Ecto neural progenitor cell (in vitro differentiated cells): ENCODE results near the gene ADGRG1.

Experiments used
- DNase-seq: peaks from one replicate; pipeline ENCODE4 v3.0.0-alpha.2; 2018; ENCODE audit warnings: low spot score

The ADGRG1 gene

DNA sequence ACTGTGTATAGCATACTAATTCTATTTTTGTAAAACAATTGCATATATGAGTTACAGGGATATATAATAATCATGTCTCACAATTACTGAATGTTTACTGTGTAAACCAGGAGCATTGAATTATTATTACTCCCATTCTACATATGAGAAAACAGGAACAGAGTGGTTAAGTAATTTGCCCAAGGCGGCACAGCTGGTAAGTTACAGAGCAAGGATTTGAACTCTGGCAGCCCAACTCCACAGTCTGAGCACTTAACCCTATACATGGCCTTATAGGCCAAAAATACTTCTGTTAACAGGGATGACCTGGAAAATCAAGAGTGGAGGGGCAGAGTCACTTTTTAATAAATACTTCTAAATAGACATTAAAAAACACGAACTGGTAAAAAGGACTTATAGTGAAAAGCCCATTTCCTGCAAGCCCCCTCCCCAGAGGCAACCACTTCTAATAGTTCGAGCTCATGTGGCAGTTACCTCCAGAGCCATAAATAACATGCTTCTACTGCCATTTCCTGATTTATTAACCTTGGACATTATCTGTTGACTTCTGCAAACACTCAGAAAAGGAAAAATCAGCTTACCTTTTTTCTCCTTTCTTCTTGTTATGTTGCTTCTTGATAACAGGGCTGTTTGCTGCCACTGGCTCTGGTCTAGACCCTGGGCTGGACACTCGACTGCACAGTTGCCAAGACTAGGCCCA lies 22.1 kb upstream of the ADGRG1 start:
- DNase-seq = peak; percentile 7

GRCh38 chr16:57606847-57607501 lies 21.5 kb upstream of the ADGRG1 start:
- peak; percentile 37 for DNase-seq

DNA sequence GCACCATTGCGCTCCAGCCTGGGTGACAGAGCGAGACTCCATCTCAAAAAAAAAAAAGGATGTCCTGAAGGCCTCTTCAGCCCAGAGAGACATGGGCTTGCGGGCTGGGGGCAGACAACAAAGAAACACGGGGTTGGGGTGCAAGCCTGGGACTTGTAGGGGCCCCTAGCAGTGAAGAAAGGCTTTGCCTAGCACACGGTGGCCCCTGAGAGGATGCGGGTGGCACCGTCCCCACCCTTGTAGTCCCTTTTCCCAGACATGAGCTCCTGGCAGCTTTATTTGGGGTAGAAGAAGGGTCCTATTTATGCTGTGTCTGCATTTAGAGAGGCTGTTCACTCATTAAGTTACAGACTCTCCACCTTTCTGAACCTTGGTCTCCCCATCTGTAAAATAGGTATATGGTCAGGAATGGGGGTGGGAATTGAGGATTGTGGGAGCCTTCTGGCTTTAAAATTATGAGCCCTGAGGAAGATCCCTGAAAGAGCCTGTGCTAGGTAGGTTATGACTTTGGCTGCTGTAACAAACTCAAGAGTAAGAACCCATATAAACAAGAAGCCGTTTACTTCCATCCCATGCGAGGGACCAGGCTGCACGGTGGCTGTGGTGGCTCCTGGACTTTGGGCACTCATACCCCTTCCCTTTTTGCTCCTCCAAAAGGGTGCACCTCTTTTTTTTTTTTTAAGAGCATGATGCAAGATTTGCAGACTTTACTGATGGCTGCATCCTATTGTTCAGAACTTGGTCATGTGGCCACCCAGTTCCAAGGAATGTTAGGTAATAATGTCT lies 20.6 kb upstream of the ADGRG1 start:
- peak; percentile 22 for DNase-seq

GRCh38 chr16:57608462-57609113 lies 19.8 kb upstream of the ADGRG1 start:
- peak; percentile 36 for DNase-seq

- peak; percentile 35 for DNase-seq
Measured at GRCh38 chr16:57609541-57610401, 18.7 kb upstream of the ADGRG1 start.

DNA sequence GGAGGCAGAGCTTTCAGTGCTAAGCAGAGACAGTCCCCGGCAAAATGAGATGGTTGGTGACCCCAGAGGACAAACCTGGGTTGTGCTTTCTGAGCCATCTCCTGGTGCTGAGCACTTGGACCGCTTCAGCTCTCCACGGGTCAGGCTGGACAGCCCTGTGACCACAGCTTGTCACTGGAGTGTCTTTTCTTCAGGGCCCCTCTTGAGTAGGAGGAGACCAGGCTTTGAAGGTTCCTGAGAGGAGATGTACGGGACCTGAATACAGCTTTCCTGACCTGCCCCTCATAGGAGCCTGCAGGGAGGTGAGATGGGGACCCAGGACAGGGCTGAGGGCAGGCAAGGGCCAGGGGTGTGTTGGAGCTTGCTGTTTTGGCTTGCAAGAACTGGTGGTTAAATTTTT lies 17.8 kb upstream of the ADGRG1 start:
- DNase-seq = peak; percentile 33

DNA sequence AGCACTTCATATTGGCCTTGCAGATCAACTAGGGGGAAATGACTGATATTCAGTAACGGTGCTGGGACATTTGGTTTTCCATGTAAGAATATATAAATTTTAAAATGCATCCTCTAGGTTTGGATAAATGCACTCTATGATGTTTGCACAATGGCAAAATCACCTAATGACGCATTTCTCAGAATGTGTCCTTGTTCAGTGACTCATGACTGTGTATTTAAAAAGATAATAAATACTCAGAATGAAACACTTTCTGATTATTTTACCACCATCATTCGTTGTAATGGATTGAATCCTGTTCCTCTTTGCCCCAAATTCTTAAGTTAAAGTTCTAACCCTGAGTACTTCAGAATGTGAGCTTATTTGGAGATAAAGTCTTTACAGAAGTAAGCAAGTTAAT lies 17.2 kb upstream of the ADGRG1 start:
- no peak for DNase-seq

DNA sequence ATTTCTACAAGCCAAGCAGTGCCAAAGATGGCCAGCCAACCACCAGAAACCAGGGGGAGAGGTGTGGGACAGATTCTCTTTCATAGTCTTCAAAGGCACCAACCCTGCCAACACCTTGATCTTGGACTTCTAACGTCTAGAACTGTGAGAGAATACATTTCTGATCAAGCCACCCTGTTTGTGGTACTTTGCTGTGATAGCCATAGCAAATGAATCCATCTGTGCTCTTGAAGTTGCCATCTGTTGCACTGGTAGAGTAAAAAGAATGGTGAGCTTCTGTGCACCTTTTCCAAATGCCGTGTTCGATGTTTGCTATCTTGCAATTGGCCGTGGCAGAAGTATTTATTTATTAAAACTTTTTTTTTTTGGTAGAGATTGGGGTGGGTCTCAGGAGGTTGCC lies 16.7 kb upstream of the ADGRG1 start:
- DNase-seq = no peak

GRCh38 chr16:57612494-57612893 lies 15.9 kb upstream of the ADGRG1 start:
- DNase-seq = peak; percentile 35

GRCh38 chr16:57613514-57613913 lies 14.9 kb upstream of the ADGRG1 start:
- DNase-seq = peak; percentile 16

DNA sequence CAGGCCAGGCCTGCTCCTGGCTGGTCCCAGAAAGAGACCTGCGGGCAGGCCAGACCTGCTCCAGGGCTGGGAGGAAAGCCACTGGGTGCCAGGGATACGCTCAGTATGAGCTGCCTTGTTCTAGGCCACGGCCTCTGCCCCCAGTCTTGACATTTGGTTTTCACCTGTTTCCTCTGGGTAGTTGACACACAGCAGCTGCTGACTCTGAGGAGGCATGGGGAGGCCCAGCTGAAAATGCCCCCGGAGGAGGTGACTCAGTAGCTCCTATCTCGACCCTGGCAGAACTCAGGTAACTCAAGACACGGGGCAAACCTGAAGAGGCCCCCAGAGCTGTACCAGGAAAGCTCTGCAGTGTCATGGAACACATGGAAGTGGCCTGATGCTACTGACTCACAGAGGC lies 13.9 kb upstream of the ADGRG1 start:
- DNase-seq = peak; percentile 29

DNA sequence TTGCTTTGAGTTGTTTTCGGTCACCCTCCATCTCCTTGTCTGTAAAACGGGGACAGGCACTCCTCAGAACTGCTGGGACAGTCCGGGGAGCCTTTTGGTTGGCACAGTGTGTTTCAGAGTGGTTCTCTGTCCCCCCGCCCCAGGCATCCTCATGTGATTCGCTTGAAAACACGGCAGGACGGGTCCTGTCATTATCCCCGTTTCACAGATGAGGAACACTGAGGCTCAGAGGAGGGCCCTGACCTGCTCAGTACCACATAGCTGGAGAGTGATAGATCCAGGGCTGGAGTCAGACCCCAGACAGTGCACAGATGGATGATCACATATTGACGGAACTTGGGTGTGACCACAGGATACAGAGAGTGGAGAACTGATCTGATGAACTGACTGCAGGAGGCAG lies 13.5 kb upstream of the ADGRG1 start:
- DNase-seq = peak; percentile 29

DNA sequence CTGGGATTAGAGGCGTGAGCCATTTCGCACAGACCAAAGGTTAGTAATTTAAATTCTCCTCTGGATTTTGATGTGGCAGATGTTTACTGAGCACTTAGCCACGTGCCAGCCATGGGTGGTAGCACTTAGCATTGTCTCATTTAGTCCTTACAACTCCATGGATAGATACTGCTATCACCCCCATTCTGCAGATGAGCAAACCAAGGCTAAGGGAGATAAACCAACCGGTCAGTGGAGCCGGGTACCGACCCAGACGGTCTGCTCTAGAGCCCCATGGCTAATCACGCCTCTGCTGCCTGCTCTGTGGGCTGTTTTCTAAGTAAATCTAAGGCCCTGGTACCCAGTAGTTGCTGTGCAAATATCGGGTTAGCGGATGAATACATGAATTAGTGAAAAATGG lies 12.6 kb upstream of the ADGRG1 start:
- DNase-seq = peak; percentile 26

GRCh38 chr16:57616241-57616640 lies 12.2 kb upstream of the ADGRG1 start:
- peak; percentile 21 for DNase-seq

DNA sequence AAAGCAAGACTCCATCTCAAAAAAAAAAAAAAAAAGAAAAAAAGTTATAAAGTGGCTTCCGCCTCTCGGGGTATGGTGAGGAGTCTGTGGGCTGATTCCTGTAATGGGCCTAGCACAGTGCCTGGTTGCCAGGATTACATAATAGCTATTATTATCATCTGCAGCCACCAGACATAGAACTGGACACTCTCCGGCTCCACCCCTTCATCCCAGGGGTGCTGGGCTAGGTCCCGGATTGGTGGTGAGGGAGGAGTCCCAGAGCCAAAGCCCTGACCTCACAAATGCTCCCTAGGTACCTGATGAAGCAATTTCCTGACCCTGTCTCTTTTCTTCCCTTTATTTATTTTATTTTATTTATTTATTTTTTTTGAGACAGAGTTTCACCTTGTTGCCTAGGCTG lies 11.6 kb upstream of the ADGRG1 start:
- peak; percentile 16 for DNase-seq

DNA sequence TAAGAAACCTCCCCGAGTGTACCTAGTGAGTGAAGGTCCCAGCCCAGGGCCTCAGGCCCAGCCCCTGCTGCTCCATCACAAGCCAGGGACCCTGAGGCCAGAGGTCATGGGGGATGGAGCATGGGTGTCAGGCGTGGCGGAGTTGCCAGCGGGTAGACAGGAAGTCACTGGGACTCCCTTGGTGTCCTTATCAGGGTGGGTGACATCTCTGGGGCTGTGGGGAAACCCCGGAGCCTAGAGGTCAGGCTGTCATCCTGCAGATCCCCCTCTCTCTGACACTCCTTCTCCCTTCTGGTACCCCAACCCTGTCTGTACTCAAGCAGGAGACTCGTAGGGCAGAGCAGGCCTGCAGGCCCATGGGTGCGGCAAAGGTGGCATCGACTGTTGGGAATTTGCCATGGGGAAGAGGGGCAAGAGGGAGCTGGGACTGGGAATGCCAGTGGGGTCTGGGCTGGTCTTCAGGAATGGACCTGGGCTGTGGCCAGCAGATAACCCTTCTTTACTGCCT lies 10.8 kb upstream of the ADGRG1 start:
- peak; percentile 34 for DNase-seq

- peak; percentile 37 for DNase-seq
Measured at GRCh38 chr16:57618296-57619132, 9.9 kb upstream of the ADGRG1 start.

GRCh38 chr16:57619133-57619605 lies 9.3 kb upstream of the ADGRG1 start:
- DNase-seq = no peak

- peak; percentile 47 for DNase-seq
Measured at GRCh38 chr16:57619606-57620334, 8.7 kb upstream of the ADGRG1 start.
